ENCODE measurements around the gene SHPK.
"Not testable (repeated sequence)": the region's sequence is repeated elsewhere in the genome, so short reads cannot be mapped to it uniquely, and the experiment has no call there.

The SHPK gene

GRCh38 chr17:3582915-3583314, 53.1 kb downstream of the SHPK start:
- no peak for DNase-seq (ENCODE audit: low read depth)
- TF ChIP-seq CTCF (IDR thresholded peaks at IDR 0.05; ENCODE audit: low read depth, low read length, missing control alignments) = no peak
- in situ Hi-C loops (cut with HindIII; ENCODE audit: low sequenced_read_pairs) = no loop called here

GRCh38 chr17:3578667-3579066, 57.4 kb downstream of the SHPK start:
- H3K4me3 ChIP-seq (ENCODE audit: low read depth, low read length); in situ Hi-C loops (cut with HindIII; ENCODE audit: low sequenced_read_pairs); DNase-seq (ENCODE audit: low read depth): not testable (repeated sequence)

More at GRCh38 chr17:3582915-3583314, 53.1 kb downstream of the SHPK start:
- no peak overlapping the region for H3K4me3 ChIP-seq (ENCODE audit: low read depth, low read length)

DNA sequence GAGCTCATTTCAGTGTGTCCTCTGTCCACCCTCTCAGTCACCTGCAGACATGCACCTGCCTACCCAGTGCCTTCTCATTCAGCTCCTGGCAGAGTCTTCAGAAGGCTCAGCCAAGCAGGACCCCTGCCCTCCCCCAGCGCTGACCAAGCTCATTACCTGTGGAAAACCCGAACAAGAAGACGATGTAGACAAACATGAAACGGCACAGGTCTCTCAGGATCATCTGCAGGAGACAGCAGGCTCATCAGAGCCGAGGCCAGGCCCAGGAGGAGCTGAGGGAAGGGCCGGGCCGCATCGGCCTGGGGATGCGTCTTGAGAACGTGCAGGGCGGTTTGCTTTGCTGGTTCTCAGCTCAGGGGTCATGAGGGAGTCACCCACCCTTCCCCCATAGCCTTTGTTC, 59.1 kb downstream of the SHPK start:
- no peak for TF ChIP-seq CTCF (IDR thresholded peaks at IDR 0.05; ENCODE audit: low read depth, low read length, missing control alignments)
- in situ Hi-C loops (cut with HindIII; ENCODE audit: low sequenced_read_pairs) = no loop called here
- no peak overlapping the region for H3K4me3 ChIP-seq (ENCODE audit: low read depth, low read length)
- DNase-seq (ENCODE audit: low read depth) = no peak

DNA sequence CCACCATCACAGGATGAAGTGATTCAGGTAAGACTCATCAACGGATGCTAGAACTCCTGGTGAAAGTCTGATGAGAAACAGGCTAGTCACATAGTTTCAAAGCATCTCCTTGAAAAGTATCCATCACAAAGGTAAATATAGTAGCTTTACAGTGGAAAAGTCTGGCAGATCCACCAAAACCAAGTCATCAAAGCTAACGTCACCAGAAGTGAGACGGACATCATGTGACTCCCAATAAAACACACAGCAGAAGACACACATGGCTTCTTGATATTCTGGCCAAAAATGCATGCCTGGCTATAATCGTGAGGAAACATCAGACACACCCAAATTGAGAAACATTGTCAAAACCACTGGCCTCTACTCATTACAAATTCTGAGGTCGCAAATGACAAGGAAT, 60.5 kb downstream of the SHPK start:
- TF ChIP-seq CTCF (IDR thresholded peaks at IDR 0.05; ENCODE audit: low read depth, low read length, missing control alignments) = no peak
- in situ Hi-C loops (cut with HindIII; ENCODE audit: low sequenced_read_pairs) = no loop called here
- H3K4me3 ChIP-seq (ENCODE audit: low read depth, low read length) = no peak overlapping the region
- DNase-seq (ENCODE audit: low read depth) = no peak

DNA sequence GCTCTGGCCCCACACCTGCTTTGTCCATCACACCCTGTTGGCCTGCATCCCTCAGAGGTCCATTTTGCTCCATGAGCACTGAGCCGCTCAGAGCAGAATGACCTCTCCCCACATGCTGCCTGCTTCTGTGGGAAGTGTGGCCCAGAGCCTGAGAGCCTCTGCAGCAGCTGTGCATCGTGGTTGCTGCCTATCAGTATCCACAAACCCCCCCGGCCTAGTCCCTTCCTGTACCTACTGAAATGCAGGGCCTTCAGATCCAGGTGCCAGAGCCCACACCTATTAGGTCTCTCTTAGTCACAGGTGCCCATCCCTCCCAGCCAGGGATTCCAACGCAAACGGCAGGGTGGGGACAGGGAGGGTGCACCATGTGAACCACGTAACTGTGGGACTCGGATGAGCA, 61.8 kb downstream of the SHPK start:
- H3K4me3 ChIP-seq (ENCODE audit: low read depth, low read length) = no peak overlapping the region
- in situ Hi-C loops (cut with HindIII; ENCODE audit: low sequenced_read_pairs) = no loop called here
- DNase-seq (ENCODE audit: low read depth) = no peak
- TF ChIP-seq CTCF (IDR thresholded peaks at IDR 0.05; ENCODE audit: low read depth, low read length, missing control alignments) = no peak

GRCh38 chr17:3573246-3574100, 62.6 kb downstream of the SHPK start:
- in situ Hi-C loops (cut with HindIII; ENCODE audit: low sequenced_read_pairs) = no loop called here
- TF ChIP-seq CTCF (IDR thresholded peaks at IDR 0.05; ENCODE audit: low read depth, low read length, missing control alignments) = no peak
- no peak overlapping the region for H3K4me3 ChIP-seq (ENCODE audit: low read depth, low read length)
- DNase-seq (ENCODE audit: low read depth) = no peak

- H3K4me3 ChIP-seq (ENCODE audit: low read depth, low read length) = no peak overlapping the region
- no peak for DNase-seq (ENCODE audit: low read depth)
- no peak for TF ChIP-seq CTCF (IDR thresholded peaks at IDR 0.05; ENCODE audit: low read depth, low read length, missing control alignments)
- in situ Hi-C loops (cut with HindIII; ENCODE audit: low sequenced_read_pairs) = no loop called here
These were observed 63.8 kb downstream of the SHPK start for GRCh38 chr17:3572231-3572630.

Measured in astrocyte of the cerebellum (primary cell).